ENCODE measurements around the gene FANCF. TPM values are rescaled to one million over a fixed set of nuclear protein-coding genes. Genes with fewer than 3 reads are reported as not detected.

The FANCF gene
- total RNA-seq, 1 experiment from 2014 or later: 5.2 TPM

GRCh38 chr11:22599458-22599857 lies 26.2 kb downstream of the FANCF start:
- Histone ChIP-seq H3K27me3 (ENCODE audit: insufficient read depth, low read length) (no peaks in the 10 kb centered on the region), H3K79me2 (ENCODE audit: insufficient read depth, low read length) (no peaks in the 10 kb centered on the region), H3K9ac (ENCODE audit: low read length) (no peak overlapping the region), H4K20me1 (ENCODE audit: insufficient read depth) (no peaks in the 10 kb centered on the region; the same call in 1 of the 2 replicates), H3K27ac (ENCODE audit: low read depth, low read length) (no peak overlapping the region), H3K4me1 (ENCODE audit: control insufficient read depth in 1 of 2, insufficient read depth in 2 of 2, low read length in 2 of 2) (no peaks in the 10 kb centered on the region), H3K36me3 (ENCODE audit: control insufficient read depth in 1 of 2, insufficient read depth in 2 of 2, low read length in 2 of 2) (no peaks in the 10 kb centered on the region), H3K4me3 (replicated peaks in 1 of 2; ENCODE audit: low read depth in 1 of 2, low read length in 2 of 2) (no peak overlapping the region), H2AFZ (ENCODE audit: low read depth, low read length, poor library complexity, severe bottlenecking) (no peak overlapping the region), H3K9me2 (ENCODE audit: insufficient read depth) (no peaks in the 10 kb centered on the region), H3K9me3 (ENCODE audit: control insufficient read depth in 1 of 2, insufficient read depth in 1 of 2, low read depth in 1 of 2, low read length in 2 of 2) (no peaks in the 10 kb centered on the region), H3K4me2 (ENCODE audit: low read length) (no peak overlapping the region)
- no TSS peak for BruUV-seq (replicated peaks)
- ATAC-seq (no peak), DNase-seq (ENCODE audit: low read depth, low spot score) (no peak)
- ChIA-PET CTCF (no interaction called here), RAD21 (ENCODE audit: low non-redundant PET in 1 of 2, low total read pairs in 2 of 2, uncharacterized antibody in 2 of 2, unreplicated experiment in 2 of 2) (no interaction called here), POLR2A (no interaction called here)
- TF ChIP-seq ELF1 (IDR thresholded peaks at IDR 0.05; ENCODE audit: borderline replicate concordance, low read depth): no peak
- TF ChIP-seq CEBPB (IDR thresholded peaks at IDR 0.05; ENCODE audit: low read depth): no peak
- no peak for TF ChIP-seq EZH2phosphoT487 (IDR thresholded peaks at IDR 0.05; ENCODE audit: borderline replicate concordance)
- no peak for TF ChIP-seq RAD21 (IDR thresholded peaks at IDR 0.05; ENCODE audit: low read depth)
- TF ChIP-seq ZBTB33 (IDR thresholded peaks at IDR 0.05; ENCODE audit: extremely low read depth, insufficient replicate concordance, low read length): no peak
- no peak for TF ChIP-seq POLR2A (IDR thresholded peaks at IDR 0.05; ENCODE audit: borderline replicate concordance, extremely low read depth, insufficient read depth, insufficient read length)
- no peak for TF ChIP-seq REST (IDR thresholded peaks at IDR 0.05; ENCODE audit: low read depth)
- no peak for TF ChIP-seq ZNF274 (IDR thresholded peaks at IDR 0.05; ENCODE audit: low read depth, low read length)
- TF ChIP-seq YY1 (IDR thresholded peaks at IDR 0.05; ENCODE audit: extremely low read depth, insufficient replicate concordance, low read depth, low read length): no peak
- no peak for TF ChIP-seq CBX3 (IDR thresholded peaks at IDR 0.05; ENCODE audit: low read depth)
- TF ChIP-seq CTCF (IDR thresholded peaks at IDR 0.05 in 2 of 3, conservative IDR thresholded peaks at IDR 0.05 in 1 of 3; ENCODE audit: borderline replicate concordance in 1 of 3, insufficient read depth in 1 of 3, low read depth in 2 of 3, low read length in 2 of 3): no peak
- TF ChIP-seq JUND (IDR thresholded peaks at IDR 0.05): no peak
- no peak for TF ChIP-seq ATF3 (IDR thresholded peaks at IDR 0.05)
- intact Hi-C loops (cut with micrococcal nuclease): no loop called here

Data from HCT116 (cell line).